Renal cortex interstitium (tissue), 11 donors: ENCODE results near the gene WDR75. TPM values are rescaled to one million over a fixed set of nuclear protein-coding genes. Genes with fewer than 3 reads are reported as not detected.
"Not testable (repeated sequence)": the region's sequence is repeated elsewhere in the genome, so short reads cannot be mapped to it uniquely, and the experiment has no call there.

Source experiments
- DNase-seq, 11 donors: peaks; one replicate each; pipeline ENCODE4 v3.0.0-alpha.2; 2013; ENCODE audit warnings: low read depth in 9 of 11, low spot score in 4 of 11; ENCODE audit errors: extremely low read depth in 1 of 11
- polyA plus RNA-seq, 3 donors: library from polyadenylated mRNA; unstranded; fragments of 120-200 nt; gene quantifications; one replicate each; pipeline ENCODE4 v1.2.1, GENCODE V29; 2013; ENCODE audit not compliant: insufficient read length in 3 of 3

Gene WDR75
- polyA plus RNA-seq, 3 donors, result 43.0 to 55.5 (median 48.6) TPM

- no peak for DNase-seq
Observed at GRCh38 chr2:189426886-189427285, 14.4 kb upstream of the WDR75 start.

- no peak for DNase-seq
Observed at GRCh38 chr2:189427872-189428271, 13.4 kb upstream of the WDR75 start.

GRCh38 chr2:189430448-189430847 lies 10.8 kb upstream of the WDR75 start:
- not testable (repeated sequence) for DNase-seq

- not testable (repeated sequence) for DNase-seq
Observed at GRCh38 chr2:189435803-189436202, 5.5 kb upstream of the WDR75 start.

- no peak for DNase-seq
Observed at GRCh38 chr2:189437926-189438325, 3.3 kb upstream of the WDR75 start.

GRCh38 chr2:189439342-189439741 lies 1.9 kb upstream of the WDR75 start:
- no peak for DNase-seq

GRCh38 chr2:189440644-189440946 lies 679 bp upstream of the WDR75 start:
- no peak for DNase-seq

GRCh38 chr2:189441709-189442074 lies 418 bp downstream of the WDR75 start:
- DNase-seq, result peak in 1 of 11 donors; percentile 25

GRCh38 chr2:189442468-189442867 lies 1.2 kb downstream of the WDR75 start:
- no peak for DNase-seq

- no peak for DNase-seq
Observed at GRCh38 chr2:189444322-189444721, 3.0 kb downstream of the WDR75 start.

GRCh38 chr2:189446780-189447179 lies 5.5 kb downstream of the WDR75 start:
- DNase-seq, result no peak

GRCh38 chr2:189454009-189454408 lies 12.7 kb downstream of the WDR75 start:
- DNase-seq, result no peak

- no peak for DNase-seq
Observed at GRCh38 chr2:189465076-189465475, 23.8 kb downstream of the WDR75 start.

GRCh38 chr2:189465478-189465877 lies 24.2 kb downstream of the WDR75 start:
- no peak for DNase-seq

GRCh38 chr2:189466046-189466445 lies 24.8 kb downstream of the WDR75 start:
- no peak for DNase-seq

- peak in 2 of 11 donors; percentile 7 to 15 for DNase-seq
Observed at GRCh38 chr2:189466656-189467055, 25.4 kb downstream of the WDR75 start.

GRCh38 chr2:189467160-189467559 lies 25.9 kb downstream of the WDR75 start:
- no peak for DNase-seq

- DNase-seq, result no peak
Observed at GRCh38 chr2:189467593-189467992, 26.3 kb downstream of the WDR75 start.

GRCh38 chr2:189474526-189474925 lies 33.3 kb downstream of the WDR75 start:
- no peak for DNase-seq

GRCh38 chr2:189477756-189478155 lies 36.5 kb downstream of the WDR75 start:
- no peak for DNase-seq

- not testable (repeated sequence) for DNase-seq
Observed at GRCh38 chr2:189478289-189478688, 37.0 kb downstream of the WDR75 start.

GRCh38 chr2:189481071-189481470 lies 39.8 kb downstream of the WDR75 start:
- DNase-seq, result no peak
